ENCODE results near the gene ETV2. TPM values are rescaled to one million over a fixed set of nuclear protein-coding genes. Genes with fewer than 3 reads are reported as not detected.

The ETV2 gene
- total RNA-seq, 1 donor from 2014 or later, result 1,894 TPM

DNA sequence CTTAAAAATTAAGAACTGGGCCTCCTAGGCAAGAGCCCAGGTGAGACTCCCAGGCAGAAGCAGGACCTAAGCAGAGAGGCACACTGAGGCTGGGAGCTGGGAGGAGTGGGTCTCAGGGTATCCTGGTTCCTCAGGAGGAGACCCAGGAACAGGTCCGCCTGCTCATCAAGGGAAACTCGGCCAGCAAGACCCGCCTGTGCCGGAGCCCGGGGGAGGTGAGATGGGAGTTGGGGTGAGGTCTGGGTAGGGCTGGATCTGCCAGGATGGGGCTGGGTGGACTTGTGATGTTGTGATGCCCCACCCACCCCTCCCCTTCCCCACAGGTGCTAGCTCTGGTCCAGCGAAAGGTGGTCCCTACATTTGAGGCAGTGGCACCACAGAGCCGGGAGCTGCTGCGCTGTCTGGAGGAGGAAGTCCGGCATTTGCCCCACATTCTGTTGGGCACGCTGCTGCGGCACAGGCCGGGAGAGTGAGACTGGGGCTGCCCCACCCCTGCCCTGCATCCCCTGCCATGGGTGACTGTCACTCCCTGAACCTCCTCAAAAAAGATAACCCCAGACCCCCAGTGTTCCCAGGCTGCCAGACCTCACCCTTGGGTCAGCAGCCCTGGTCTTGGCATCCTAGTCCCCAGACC, 22.1 kb upstream of the ETV2 start:
- Mint-ChIP-seq H3K36me3 (ENCODE audit: low read depth, unreplicated experiment) (peaks cover 32% of the 10 kb centered on the region), H3K4me3 (ENCODE audit: unreplicated experiment) (no peak overlapping the region), H3K27ac (ENCODE audit: unreplicated experiment) (no peak overlapping the region), H3K4me1 (ENCODE audit: unreplicated experiment) (peaks cover 3% of the 10 kb centered on the region), H3K27me3 (ENCODE audit: unreplicated experiment) (peaks cover 15% of the 10 kb centered on the region), H3K9me3 (ENCODE audit: unreplicated experiment) (no peaks in the 10 kb centered on the region)
- TF ChIP-seq, protein P1, sequence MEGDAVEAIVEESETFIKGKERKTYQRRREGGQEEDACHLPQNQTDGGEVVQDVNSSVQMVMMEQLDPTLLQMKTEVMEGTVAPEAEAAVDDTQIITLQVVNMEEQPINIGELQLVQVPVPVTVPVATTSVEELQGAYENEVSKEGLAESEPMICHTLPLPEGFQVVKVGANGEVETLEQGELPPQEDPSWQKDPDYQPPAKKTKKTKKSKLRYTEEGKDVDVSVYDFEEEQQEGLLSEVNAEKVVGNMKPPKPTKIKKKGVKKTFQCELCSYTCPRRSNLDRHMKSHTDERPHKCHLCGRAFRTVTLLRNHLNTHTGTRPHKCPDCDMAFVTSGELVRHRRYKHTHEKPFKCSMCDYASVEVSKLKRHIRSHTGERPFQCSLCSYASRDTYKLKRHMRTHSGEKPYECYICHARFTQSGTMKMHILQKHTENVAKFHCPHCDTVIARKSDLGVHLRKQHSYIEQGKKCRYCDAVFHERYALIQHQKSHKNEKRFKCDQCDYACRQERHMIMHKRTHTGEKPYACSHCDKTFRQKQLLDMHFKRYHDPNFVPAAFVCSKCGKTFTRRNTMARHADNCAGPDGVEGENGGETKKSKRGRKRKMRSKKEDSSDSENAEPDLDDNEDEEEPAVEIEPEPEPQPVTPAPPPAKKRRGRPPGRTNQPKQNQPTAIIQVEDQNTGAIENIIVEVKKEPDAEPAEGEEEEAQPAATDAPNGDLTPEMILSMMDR (IDR thresholded peaks at IDR 0.05; ENCODE audit: unreplicated experiment), result no peak
- no peak for DNase-seq (ENCODE audit: low spot score)

DNA sequence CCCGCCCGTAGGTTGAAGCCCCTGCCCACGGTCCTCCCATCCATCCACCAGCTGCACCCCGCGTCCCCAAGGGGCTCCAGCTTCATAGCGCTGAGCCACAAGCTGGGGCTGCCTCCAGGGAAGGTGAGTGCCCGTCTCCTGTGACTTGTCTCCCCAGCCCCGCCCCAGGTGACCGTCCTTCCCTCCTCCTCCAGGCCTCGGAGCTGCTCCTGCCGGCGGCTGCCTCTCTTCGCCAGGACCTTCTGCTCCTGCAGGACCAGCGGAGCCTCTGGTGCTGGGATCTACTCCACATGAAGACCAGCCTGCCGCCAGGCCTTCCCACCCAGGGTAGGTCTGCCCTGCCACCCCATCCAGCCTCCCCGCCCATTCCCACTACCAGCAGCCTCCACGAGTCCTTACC, 21.5 kb upstream of the ETV2 start:
- TF ChIP-seq, protein P1 (IDR thresholded peaks at IDR 0.05; ENCODE audit: unreplicated experiment), result no peak
- H3K27ac Mint-ChIP-seq (ENCODE audit: unreplicated experiment), result no peak overlapping the region
- H3K4me3 Mint-ChIP-seq (ENCODE audit: unreplicated experiment), result no peak overlapping the region
- no peaks in the 10 kb centered on the region for H3K9me3 Mint-ChIP-seq (ENCODE audit: unreplicated experiment)
- peaks cover 29% of the 10 kb centered on the region for H3K36me3 Mint-ChIP-seq (ENCODE audit: low read depth, unreplicated experiment)
- no peak for DNase-seq (ENCODE audit: low spot score)
- no peaks in the 10 kb centered on the region for H3K4me1 Mint-ChIP-seq (ENCODE audit: unreplicated experiment)
- peaks cover 14% of the 10 kb centered on the region for H3K27me3 Mint-ChIP-seq (ENCODE audit: unreplicated experiment)

DNA sequence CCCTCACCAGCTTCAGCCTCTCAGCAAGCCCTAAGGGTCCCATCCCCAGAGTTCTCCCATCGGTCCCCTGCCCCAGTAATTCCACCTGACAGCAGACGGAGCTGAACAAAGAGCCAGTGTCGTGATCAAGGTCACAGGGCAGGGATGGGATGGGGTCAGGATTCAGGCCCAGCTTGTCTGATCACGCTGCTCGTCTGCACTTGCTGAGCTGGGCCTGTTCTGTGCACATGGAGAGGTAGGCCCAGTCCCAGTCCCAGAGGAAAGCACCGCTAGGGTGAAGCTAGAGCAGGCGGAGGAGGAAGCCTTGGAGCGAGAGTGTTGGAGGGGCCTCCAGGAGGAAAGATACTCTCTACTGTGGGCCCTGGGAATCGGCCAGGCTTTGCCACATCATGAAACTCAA, 19.8 kb upstream of the ETV2 start:
- Mint-ChIP-seq H3K27me3 (ENCODE audit: unreplicated experiment) (peaks cover 14% of the 10 kb centered on the region), H3K36me3 (ENCODE audit: low read depth, unreplicated experiment) (peaks cover 25% of the 10 kb centered on the region), H3K27ac (ENCODE audit: unreplicated experiment) (peak overlapping the region; percentile 30), H3K9me3 (ENCODE audit: unreplicated experiment) (no peaks in the 10 kb centered on the region), H3K4me1 (ENCODE audit: unreplicated experiment) (no peaks in the 10 kb centered on the region), H3K4me3 (ENCODE audit: unreplicated experiment) (peak overlapping the region; percentile 51)
- TF ChIP-seq, protein P1 (IDR thresholded peaks at IDR 0.05; ENCODE audit: unreplicated experiment), result no peak
- no peak for DNase-seq (ENCODE audit: low spot score)

DNA sequence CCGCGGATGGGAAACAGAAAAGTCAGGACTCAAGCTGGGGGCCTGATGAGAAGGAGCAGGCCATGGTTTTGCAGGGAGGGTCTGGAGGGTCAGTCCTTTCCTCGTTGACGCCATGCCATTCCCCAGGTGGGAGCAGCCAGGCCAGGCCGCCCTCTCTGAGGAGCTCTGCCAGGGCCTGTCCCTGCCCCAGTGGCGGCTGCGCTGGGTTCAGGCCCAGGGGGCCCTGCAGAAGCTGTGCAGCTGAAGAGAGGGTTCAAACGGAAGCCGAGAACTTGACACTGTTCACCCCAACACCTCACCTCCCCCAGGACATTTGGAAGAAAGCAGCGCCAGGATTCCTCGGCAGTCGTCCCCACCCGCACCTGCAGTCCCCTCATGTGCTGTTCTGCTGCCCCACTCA, 18.8 kb upstream of the ETV2 start:
- Mint-ChIP-seq H3K4me3 (ENCODE audit: unreplicated experiment) (no peak overlapping the region), H3K36me3 (ENCODE audit: low read depth, unreplicated experiment) (peaks cover 25% of the 10 kb centered on the region)

More for the DNA sequence above, 18.8 kb upstream of the ETV2 start:
- peaks cover 14% of the 10 kb centered on the region for H3K27me3 Mint-ChIP-seq (ENCODE audit: unreplicated experiment)
- no peaks in the 10 kb centered on the region for H3K9me3 Mint-ChIP-seq (ENCODE audit: unreplicated experiment)
- no peak for DNase-seq (ENCODE audit: low spot score)
- TF ChIP-seq, protein P1 (IDR thresholded peaks at IDR 0.05; ENCODE audit: unreplicated experiment), result no peak
- no peak overlapping the region for H3K27ac Mint-ChIP-seq (ENCODE audit: unreplicated experiment)
- H3K4me1 Mint-ChIP-seq (ENCODE audit: unreplicated experiment), result no peaks in the 10 kb centered on the region

All from endothelial cell (in vitro differentiated cells).